ENCODE results near the gene TALDO1. TPM values are rescaled to one million over a fixed set of nuclear protein-coding genes. Genes with fewer than 3 reads are reported as not detected.

The TALDO1 gene
- total and polyA plus RNA-seq, 2 donors (not counting 1 experiment from before 2014, with no cell fraction given) = 136 to 150 TPM

- DNase-seq (ENCODE audit: low read depth in 2 of 2) = peak; percentile 29 to 70
- H3K79me2 ChIP-seq (ENCODE audit: control insufficient read depth, insufficient read depth, low read length) = no peaks in the 10 kb centered on the region
- TF ChIP-seq EZH2 (IDR thresholded peaks at IDR 0.05; ENCODE audit: low read length, missing control alignments) (no peak), CTCF (conservative IDR thresholded peaks at IDR 0.05 in 1 of 2, IDR thresholded peaks at IDR 0.05 in 1 of 2; ENCODE audit: low read depth in 1 of 2, low read length in 2 of 2) (no peak)
- H3K9ac ChIP-seq (ENCODE audit: insufficient read depth, low read length) = peak overlapping the region; percentile 58
- no peaks in the 10 kb centered on the region for H3K27me3 ChIP-seq (ENCODE audit: control insufficient read depth, insufficient read depth, low read length)
- H3K4me3 ChIP-seq (replicated peaks in 1 of 4; ENCODE audit: control extremely low read depth in 1 of 4, insufficient read depth in 1 of 4, low read depth in 3 of 4, low read length in 4 of 4) = peak overlapping the region; percentile 60 to 79 (median 72)
- H3K9me3 ChIP-seq (ENCODE audit: control insufficient read depth, insufficient read depth, low read depth, low read length) = no peaks in the 10 kb centered on the region
- H3K4me2 ChIP-seq (ENCODE audit: extremely low read depth, insufficient read depth, low read length) = peak overlapping the region; percentile 97
- H3K36me3 ChIP-seq (ENCODE audit: control insufficient read depth, insufficient read depth, low read length) = peaks cover 5% of the 10 kb centered on the region
- no peaks in the 10 kb centered on the region for H4K20me1 ChIP-seq (ENCODE audit: control insufficient read depth, extremely low read depth, insufficient read depth, low read length)
- H2AFZ ChIP-seq (ENCODE audit: low read length) = peak overlapping the region; percentile 60
- H3K27ac ChIP-seq (ENCODE audit: insufficient read depth, low read length) = peak overlapping the region; percentile 47
- H3K4me1 ChIP-seq (ENCODE audit: control insufficient read depth, extremely low read depth, insufficient read depth, low read length) = peaks cover 11% of the 10 kb centered on the region
Measured at GRCh38 chr11:706957-707816, 40.1 kb upstream of the TALDO1 start.

- Histone ChIP-seq H4K20me1 (ENCODE audit: control insufficient read depth, extremely low read depth, insufficient read depth, low read length) (no peaks in the 10 kb centered on the region), H3K9me3 (ENCODE audit: control insufficient read depth, insufficient read depth, low read depth, low read length) (no peaks in the 10 kb centered on the region), H3K4me1 (ENCODE audit: control insufficient read depth, extremely low read depth, insufficient read depth, low read length) (peaks cover 11% of the 10 kb centered on the region), H3K27me3 (ENCODE audit: control insufficient read depth, insufficient read depth, low read length) (no peaks in the 10 kb centered on the region), H3K4me3 (replicated peaks in 1 of 4; ENCODE audit: control extremely low read depth in 1 of 4, insufficient read depth in 1 of 4, low read depth in 3 of 4, low read length in 4 of 4) (no peak overlapping the region), H3K4me2 (ENCODE audit: extremely low read depth, insufficient read depth, low read length) (no peak overlapping the region), H3K9ac (ENCODE audit: insufficient read depth, low read length) (no peak overlapping the region), H2AFZ (ENCODE audit: low read length) (no peak overlapping the region), H3K36me3 (ENCODE audit: control insufficient read depth, insufficient read depth, low read length) (peaks cover 4% of the 10 kb centered on the region), H3K79me2 (ENCODE audit: control insufficient read depth, insufficient read depth, low read length) (no peaks in the 10 kb centered on the region), H3K27ac (ENCODE audit: insufficient read depth, low read length) (no peak overlapping the region)
- DNase-seq (ENCODE audit: low read depth in 2 of 2) = peak in 1 of 2 donors; percentile 27
- TF ChIP-seq CTCF (conservative IDR thresholded peaks at IDR 0.05 in 1 of 2, IDR thresholded peaks at IDR 0.05 in 1 of 2; ENCODE audit: low read depth in 1 of 2, low read length in 2 of 2) (no peak), EZH2 (IDR thresholded peaks at IDR 0.05; ENCODE audit: low read length, missing control alignments) (no peak)
Measured at GRCh38 chr11:707817-708420, 39.3 kb upstream of the TALDO1 start.

- no peak overlapping the region for H3K27ac ChIP-seq (ENCODE audit: insufficient read depth, low read length)
- no peaks in the 10 kb centered on the region for H3K27me3 ChIP-seq (ENCODE audit: control insufficient read depth, insufficient read depth, low read length)
- no peak overlapping the region for H3K9ac ChIP-seq (ENCODE audit: insufficient read depth, low read length)
- H3K79me2 ChIP-seq (ENCODE audit: control insufficient read depth, insufficient read depth, low read length) = no peaks in the 10 kb centered on the region
- H3K4me3 ChIP-seq (replicated peaks in 1 of 4; ENCODE audit: control extremely low read depth in 1 of 4, insufficient read depth in 1 of 4, low read depth in 3 of 4, low read length in 4 of 4) = no peak overlapping the region
- TF ChIP-seq EZH2 (IDR thresholded peaks at IDR 0.05; ENCODE audit: low read length, missing control alignments) = no peak
- no peak for TF ChIP-seq CTCF (conservative IDR thresholded peaks at IDR 0.05 in 1 of 2, IDR thresholded peaks at IDR 0.05 in 1 of 2; ENCODE audit: low read depth in 1 of 2, low read length in 2 of 2)
- H4K20me1 ChIP-seq (ENCODE audit: control insufficient read depth, extremely low read depth, insufficient read depth, low read length) = no peaks in the 10 kb centered on the region
- no peak for DNase-seq (ENCODE audit: low read depth in 2 of 2)
- peaks cover 11% of the 10 kb centered on the region for H3K4me1 ChIP-seq (ENCODE audit: control insufficient read depth, extremely low read depth, insufficient read depth, low read length)
- no peak overlapping the region for H2AFZ ChIP-seq (ENCODE audit: low read length)
- H3K36me3 ChIP-seq (ENCODE audit: control insufficient read depth, insufficient read depth, low read length) = peaks cover 4% of the 10 kb centered on the region
- no peak overlapping the region for H3K4me2 ChIP-seq (ENCODE audit: extremely low read depth, insufficient read depth, low read length)
- no peaks in the 10 kb centered on the region for H3K9me3 ChIP-seq (ENCODE audit: control insufficient read depth, insufficient read depth, low read depth, low read length)
Measured at GRCh38 chr11:708511-708910, 38.8 kb upstream of the TALDO1 start.
